PFSK-1 (cell line): ENCODE data around the gene VPS45.

Source experiments
- FOXP2 ChIP-seq: optimal IDR thresholded peaks from 2 replicates; pipeline ENCODE3; 2011; ENCODE audit warnings: borderline replicate concordance, control low read depth, inconsistent platforms; ENCODE audit not compliant: insufficient read depth; ENCODE audit errors: extremely low read length, extremely low read depth
- POLR2AphosphoS5 ChIP-seq: IDR thresholded peaks from 2 replicates; pipeline ENCODE4 v1.6.1; 2012; ENCODE audit warnings: low read depth, mild to moderate bottlenecking, control low read depth, low read length, moderate library complexity
- REST ChIP-seq, 2 experiments: IDR thresholded peaks; 2 replicates each; pipeline versions ENCODE4 v1.6.1 to v1.8.0; 2011 to 2012; ENCODE audit warnings: low read depth in 2 of 2, low read length in 2 of 2, control low read depth in 1 of 2, inconsistent platforms in 1 of 2, mild to moderate bottlenecking in 1 of 2, moderate library complexity in 1 of 2; ENCODE audit not compliant: insufficient read depth in 1 of 2
- SIN3A ChIP-seq: IDR thresholded peaks from 2 replicates; pipeline ENCODE4 v1.6.1; 2012; ENCODE audit warnings: mild to moderate bottlenecking, low read length, moderate library complexity, borderline replicate concordance; ENCODE audit not compliant: insufficient read depth
- TAF1 ChIP-seq: IDR thresholded peaks from 2 replicates; pipeline ENCODE4 v1.6.1; 2012; ENCODE audit warnings: low read length, control low read depth, borderline replicate concordance; ENCODE audit not compliant: insufficient read depth

The VPS45 gene

GRCh38 chr1:150134537-150134936, 67.0 kb downstream of the VPS45 start:
- TF ChIP-seq REST (IDR thresholded peaks at IDR 0.05; ENCODE audit: insufficient read depth in 1 of 2, low read depth in 2 of 2, low read length in 2 of 2) (no peak), TAF1 (no peak), SIN3A (no peak), FOXP2 (no peak), POLR2AphosphoS5 (no peak)

GRCh38 chr1:150138044-150138443, 70.5 kb downstream of the VPS45 start:
- TF ChIP-seq REST (IDR thresholded peaks at IDR 0.05; ENCODE audit: insufficient read depth in 1 of 2, low read depth in 2 of 2, low read length in 2 of 2) (no peak), POLR2AphosphoS5 (no peak), SIN3A (no peak), TAF1 (no peak), FOXP2 (no peak)

- TF ChIP-seq REST (IDR thresholded peaks at IDR 0.05; ENCODE audit: insufficient read depth in 1 of 2, low read depth in 2 of 2, low read length in 2 of 2) (no peak), TAF1 (no peak), FOXP2 (no peak), SIN3A (no peak), POLR2AphosphoS5 (no peak)
Observed at GRCh38 chr1:150141452-150141851, 73.9 kb downstream of the VPS45 start.

- TF ChIP-seq SIN3A: no peak
- no peak for TF ChIP-seq POLR2AphosphoS5
- no peak for TF ChIP-seq REST (IDR thresholded peaks at IDR 0.05; ENCODE audit: insufficient read depth in 1 of 2, low read depth in 2 of 2, low read length in 2 of 2)
- TF ChIP-seq TAF1: no peak
- no peak for TF ChIP-seq FOXP2
Observed at GRCh38 chr1:150142083-150142482, 74.5 kb downstream of the VPS45 start.

GRCh38 chr1:150144606-150145005, 77.0 kb downstream of the VPS45 start:
- TF ChIP-seq REST (IDR thresholded peaks at IDR 0.05; ENCODE audit: insufficient read depth in 1 of 2, low read depth in 2 of 2, low read length in 2 of 2) (no peak), SIN3A (no peak), FOXP2 (no peak)
